ENCODE data around the gene AKIP1.
"Not testable (repeated sequence)": the region's sequence is repeated elsewhere in the genome, so short reads cannot be mapped to it uniquely, and the experiment has no call there.

AKIP1 gene

GRCh38 chr11:8913961-8914660 is 3.1 kb downstream of the AKIP1 start:
- Histone ChIP-seq H3K4me3 (peak overlapping the region in 3 of 7 experiments; percentile 8 to 11 (median 8)), H3K27ac (peak overlapping the region in 20 of 21 experiments; percentile 1 to 82 (median 57))

GRCh38 chr11:8914661-8915018 is 3.7 kb downstream of the AKIP1 start:
- Histone ChIP-seq H3K4me3 (peak overlapping the region in 2 of 7 experiments; percentile 8), H3K27ac (peak overlapping the region in 11 of 21 experiments; percentile 9 to 82 (median 65))

GRCh38 chr11:8917157-8917825 is 6.3 kb downstream of the AKIP1 start:
- peak overlapping the region in 12 of 21 experiments; percentile 4 to 75 (median 50) for H3K27ac ChIP-seq
- H3K4me3 ChIP-seq = no peak overlapping the region

GRCh38 chr11:8922691-8923090 is 11.7 kb downstream of the AKIP1 start:
- no peak overlapping the region for H3K4me3 ChIP-seq
- no peak overlapping the region for H3K27ac ChIP-seq

- Histone ChIP-seq H3K4me3 (no peak overlapping the region), H3K27ac (no peak overlapping the region)
These were observed 14.7 kb downstream of the AKIP1 start for GRCh38 chr11:8925711-8926110.

GRCh38 chr11:8926236-8926635 is 15.2 kb downstream of the AKIP1 start:
- Histone ChIP-seq H3K4me3 (no peak overlapping the region), H3K27ac (no peak overlapping the region)

GRCh38 chr11:8927233-8927632 is 16.2 kb downstream of the AKIP1 start:
- H3K4me3 ChIP-seq = no peak overlapping the region
- no peak overlapping the region for H3K27ac ChIP-seq

- Histone ChIP-seq H3K27ac (no peak overlapping the region), H3K4me3 (no peak overlapping the region)
These were observed 17.2 kb downstream of the AKIP1 start for GRCh38 chr11:8928205-8928604.

GRCh38 chr11:8928981-8929615 is 18.1 kb downstream of the AKIP1 start:
- Histone ChIP-seq H3K27ac (no peak overlapping the region), H3K4me3 (no peak overlapping the region)

GRCh38 chr11:8930456-8931175 is 19.6 kb downstream of the AKIP1 start:
- H3K4me3 ChIP-seq = no peak overlapping the region
- H3K27ac ChIP-seq = no peak overlapping the region

- no peak within 1 kb of the TSS for H3K27ac ChIP-seq
- H3K4me3 ChIP-seq = no peak within 1 kb of the TSS
These were observed 21.7 kb downstream of the AKIP1 start, which contains the start of gene C11orf16 for GRCh38 chr11:8932564-8933180. Gene C11orf16, minus strand, starts transcription at chr11:8932947. Its CDS starts 639 bp downstream, at chr11:8932308.

- no peak overlapping the region for H3K4me3 ChIP-seq
- H3K27ac ChIP-seq = no peak overlapping the region
These were observed 22.9 kb downstream of the AKIP1 start for GRCh38 chr11:8933931-8934330.

- no peak overlapping the region for H3K27ac ChIP-seq
- no peak overlapping the region for H3K4me3 ChIP-seq
These were observed 23.9 kb downstream of the AKIP1 start for GRCh38 chr11:8934742-8935488.

- not testable (repeated sequence) for H3K27ac ChIP-seq
These were observed 24.8 kb downstream of the AKIP1 start for GRCh38 chr11:8935789-8936188.

GRCh38 chr11:8937159-8937558 is 26.2 kb downstream of the AKIP1 start:
- Histone ChIP-seq H3K27ac (no peak overlapping the region), H3K4me3 (no peak overlapping the region)

More at GRCh38 chr11:8935789-8936188, 24.8 kb downstream of the AKIP1 start:
- not testable (repeated sequence) for H3K4me3 ChIP-seq

- Histone ChIP-seq H3K27ac (no peak overlapping the region), H3K4me3 (no peak overlapping the region)
These were observed 26.7 kb downstream of the AKIP1 start for GRCh38 chr11:8937659-8938058.

GRCh38 chr11:8941341-8942103 is 30.5 kb downstream of the AKIP1 start:
- Histone ChIP-seq H3K27ac (no peak overlapping the region), H3K4me3 (no peak overlapping the region)

GRCh38 chr11:8942518-8943066 is 31.6 kb downstream of the AKIP1 start, which contains the start of gene ASCL3:
Gene ASCL3, minus strand, starts transcription at chr11:8943016. Its CDS starts 4,855 bp downstream, at chr11:8938161.
- Histone ChIP-seq H3K27ac (no peak within 1 kb of the TSS), H3K4me3 (no peak within 1 kb of the TSS)
